ENCODE results near the gene RALGDS.
A peak's percentile ranks its signal among the peaks of the same experiment; 100 is the strongest.

The RALGDS gene

GRCh38 chr9:133134388-133135145 lies 13.5 kb upstream of the RALGDS start:
- no peak for DNase-seq

- DNase-seq: peak; percentile 46
Measured at GRCh38 chr9:133133681-133134387, 12.8 kb upstream of the RALGDS start.

- no peak for DNase-seq
Measured at GRCh38 chr9:133132174-133132573, 11.1 kb upstream of the RALGDS start.

GRCh38 chr9:133131506-133131905 lies 10.5 kb upstream of the RALGDS start:
- no peak for DNase-seq

GRCh38 chr9:133130685-133131244 lies 9.7 kb upstream of the RALGDS start:
- DNase-seq: peak; percentile 53

GRCh38 chr9:133129001-133129795 lies 8.2 kb upstream of the RALGDS start:
- DNase-seq: peak; percentile 66

GRCh38 chr9:133128152-133128551 lies 7.1 kb upstream of the RALGDS start:
- no peak for DNase-seq

GRCh38 chr9:133127340-133127981 lies 6.4 kb upstream of the RALGDS start:
- peak; percentile 74 for DNase-seq

GRCh38 chr9:133126697-133127339 lies 5.8 kb upstream of the RALGDS start:
- DNase-seq: no peak

GRCh38 chr9:133125941-133126696 lies 5.1 kb upstream of the RALGDS start:
- DNase-seq: no peak

GRCh38 chr9:133124907-133125275 lies 3.9 kb upstream of the RALGDS start:
- DNase-seq: no peak

GRCh38 chr9:133124123-133124906 lies 3.3 kb upstream of the RALGDS start:
- DNase-seq: no peak

- no peak for DNase-seq
Measured at GRCh38 chr9:133122935-133123611, 2.0 kb upstream of the RALGDS start.

- no peak for DNase-seq
Measured at GRCh38 chr9:133122605-133122934, 1.5 kb upstream of the RALGDS start.

- DNase-seq: no peak
Measured at GRCh38 chr9:133121915-133122550, 993 bp upstream of the RALGDS start.

- no peak for DNase-seq
Measured at GRCh38 chr9:133120501-133121197, 391 bp downstream of the RALGDS start.

- DNase-seq: no peak
Measured at GRCh38 chr9:133119846-133120500, 1.1 kb downstream of the RALGDS start.

- DNase-seq: no peak
Measured at GRCh38 chr9:133119103-133119845, 1.8 kb downstream of the RALGDS start.

Data from activated gamma-delta T cell (primary cell).